ENCODE measurements around the gene EXD1.

DNA sequence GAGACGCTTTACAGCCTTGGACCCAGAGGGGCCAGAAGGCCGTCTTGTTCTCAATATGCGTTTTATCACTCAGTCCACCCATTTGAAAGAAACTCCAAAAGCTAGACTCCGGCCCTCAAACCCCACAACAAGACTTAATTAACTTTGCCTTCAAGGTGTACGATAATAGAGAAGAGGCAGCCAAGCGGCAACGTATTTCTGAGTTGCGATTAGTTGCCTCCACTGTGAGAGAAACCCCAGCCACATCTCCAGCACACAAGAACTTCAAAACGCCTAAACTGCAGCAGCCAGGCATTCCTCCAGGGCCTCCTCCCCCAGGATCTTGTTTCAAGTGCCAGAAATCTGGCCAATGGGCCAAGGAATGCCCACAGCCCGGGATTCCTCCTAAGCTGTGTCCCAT, 97.1 kb downstream of the EXD1 start:
- TF ChIP-seq, protein P1, sequence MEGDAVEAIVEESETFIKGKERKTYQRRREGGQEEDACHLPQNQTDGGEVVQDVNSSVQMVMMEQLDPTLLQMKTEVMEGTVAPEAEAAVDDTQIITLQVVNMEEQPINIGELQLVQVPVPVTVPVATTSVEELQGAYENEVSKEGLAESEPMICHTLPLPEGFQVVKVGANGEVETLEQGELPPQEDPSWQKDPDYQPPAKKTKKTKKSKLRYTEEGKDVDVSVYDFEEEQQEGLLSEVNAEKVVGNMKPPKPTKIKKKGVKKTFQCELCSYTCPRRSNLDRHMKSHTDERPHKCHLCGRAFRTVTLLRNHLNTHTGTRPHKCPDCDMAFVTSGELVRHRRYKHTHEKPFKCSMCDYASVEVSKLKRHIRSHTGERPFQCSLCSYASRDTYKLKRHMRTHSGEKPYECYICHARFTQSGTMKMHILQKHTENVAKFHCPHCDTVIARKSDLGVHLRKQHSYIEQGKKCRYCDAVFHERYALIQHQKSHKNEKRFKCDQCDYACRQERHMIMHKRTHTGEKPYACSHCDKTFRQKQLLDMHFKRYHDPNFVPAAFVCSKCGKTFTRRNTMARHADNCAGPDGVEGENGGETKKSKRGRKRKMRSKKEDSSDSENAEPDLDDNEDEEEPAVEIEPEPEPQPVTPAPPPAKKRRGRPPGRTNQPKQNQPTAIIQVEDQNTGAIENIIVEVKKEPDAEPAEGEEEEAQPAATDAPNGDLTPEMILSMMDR (optimal IDR thresholded peaks at IDR 0.05 in 1 of 3, IDR thresholded peaks at IDR 0.05 in 1 of 3, conservative IDR thresholded peaks at IDR 0.05 in 1 of 3; ENCODE audit: extremely low read depth in 1 of 3, insufficient read depth in 2 of 3, low read length in 3 of 3), result no peak
- TF ChIP-seq EZH2 (IDR thresholded peaks at IDR 0.05; ENCODE audit: low read length), result no peak

Measured in keratinocyte (primary cell).